ENCODE data around the gene ANKLE2.

Gene ANKLE2

DNA sequence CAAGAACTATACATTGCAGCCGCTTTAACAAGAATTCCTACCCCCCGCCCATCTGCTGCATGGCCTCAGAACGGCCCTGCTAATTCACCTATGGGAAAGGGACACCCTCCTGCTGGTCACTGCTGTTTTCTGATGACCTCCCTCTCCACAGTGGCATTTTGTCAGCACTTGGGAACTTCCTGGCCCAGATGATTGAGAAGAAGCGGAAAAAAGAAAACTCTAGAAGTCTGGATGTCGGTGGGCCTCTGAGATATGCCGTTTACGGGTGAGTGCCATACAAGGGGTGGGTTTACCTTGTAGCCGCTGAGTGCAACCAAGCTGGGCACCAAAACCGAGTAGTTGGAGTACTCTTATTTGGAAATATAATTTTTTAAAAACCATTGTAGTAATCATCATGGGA is 71.5 kb downstream of the ANKLE2 start:
- TF ChIP-seq SIN3A (IDR thresholded peaks at IDR 0.05; ENCODE audit: borderline replicate concordance, insufficient read depth, low read length), result peak; percentile 67; the same call in 1 of the 2 replicates
- no peak for TF ChIP-seq POLR2AphosphoS5 (IDR thresholded peaks at IDR 0.05; ENCODE audit: low read depth, low read length)

DNA sequence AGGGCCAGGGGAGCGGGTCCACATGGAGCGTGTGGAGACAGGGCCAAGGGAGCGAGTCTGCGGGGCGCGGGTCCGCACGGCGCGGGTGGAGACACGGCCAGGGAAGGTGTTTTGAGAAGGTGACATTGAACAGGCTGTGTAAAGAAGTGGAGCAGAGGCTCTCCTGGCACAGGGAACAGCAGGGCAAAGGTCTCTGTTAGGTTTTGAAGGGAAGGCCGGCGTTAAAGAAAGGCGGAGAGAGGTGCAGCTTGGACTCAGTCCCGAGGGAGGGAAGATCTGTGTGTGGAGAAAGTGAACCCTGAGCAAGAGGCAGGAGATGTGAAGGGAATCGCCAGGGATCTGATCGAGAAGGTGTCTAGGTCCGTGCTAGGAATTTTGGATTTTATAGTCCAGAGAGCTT is 72.4 kb downstream of the ANKLE2 start:
- TF ChIP-seq SIN3A (IDR thresholded peaks at IDR 0.05; ENCODE audit: borderline replicate concordance, insufficient read depth, low read length) (no peak), POLR2AphosphoS5 (IDR thresholded peaks at IDR 0.05; ENCODE audit: low read depth, low read length) (0 out of 2 replicates have a peak, but pooled peaks have one; percentile 38)

DNA sequence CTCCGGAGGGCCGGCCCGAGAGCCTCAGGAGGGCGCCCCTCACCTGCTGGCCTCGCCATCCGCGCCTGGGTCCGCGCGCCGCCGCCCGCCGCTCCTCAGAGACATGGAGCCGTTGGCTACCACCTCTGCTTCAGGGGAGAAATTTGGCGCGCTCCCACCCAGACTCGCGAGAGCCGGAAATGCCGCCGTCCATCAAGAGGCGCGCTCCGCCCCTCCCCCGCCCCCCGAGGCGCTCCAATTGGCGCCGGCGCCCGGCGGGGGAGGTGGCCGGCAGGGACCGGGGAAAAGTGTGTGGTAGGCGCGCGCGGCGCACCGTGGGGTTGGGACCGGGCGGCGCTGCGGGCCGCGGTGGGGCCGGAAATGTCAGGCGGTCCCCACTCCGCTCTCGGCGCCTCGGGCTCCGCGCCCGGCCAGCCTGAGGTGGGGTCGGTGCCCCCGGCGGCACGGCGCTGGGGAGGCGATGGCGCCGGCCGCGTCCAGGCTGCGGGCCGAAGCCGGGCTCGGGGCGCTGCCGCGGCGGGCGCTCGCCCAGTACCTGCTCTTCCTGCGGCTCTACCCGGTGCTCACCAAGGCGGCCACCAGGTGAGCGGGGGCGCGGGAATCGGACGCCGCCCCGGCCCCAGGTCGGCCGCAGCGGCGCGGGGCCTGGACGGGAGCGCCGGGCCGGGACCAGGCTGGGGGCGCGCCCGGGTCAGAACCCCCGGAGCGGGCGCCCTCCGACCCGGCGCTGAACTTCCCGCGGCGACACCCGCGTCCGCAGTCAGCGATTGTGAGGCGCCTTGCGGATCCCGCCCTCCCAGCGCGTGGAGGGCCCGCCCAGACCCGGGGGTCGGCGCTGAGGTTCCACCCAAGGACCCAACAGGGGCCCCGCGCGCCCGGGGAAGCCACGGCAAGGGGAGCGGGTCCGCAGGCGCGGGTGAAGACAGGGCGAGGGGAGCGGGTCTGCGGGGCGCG is 74.1 kb downstream of the ANKLE2 start, which contains the start of the genes POLE and PXMP2:
TSS of gene POLE (minus strand) at position 132 of the 954 bp plus-strand sequence. CDS start at position 105, 27 bp downstream.
TSS of gene PXMP2 (plus strand) at position 377 of the 954 bp plus-strand sequence. CDS start at position 461, 84 bp downstream.
- no peak for TF ChIP-seq FOXP2 (optimal IDR thresholded peaks at IDR 0.05; ENCODE audit: borderline replicate concordance, extremely low read depth, extremely low read length, insufficient read depth)
- peak; percentile 89 for TF ChIP-seq TAF1 (IDR thresholded peaks at IDR 0.05; ENCODE audit: borderline replicate concordance, insufficient read depth, low read length)
- TF ChIP-seq, protein P1, sequence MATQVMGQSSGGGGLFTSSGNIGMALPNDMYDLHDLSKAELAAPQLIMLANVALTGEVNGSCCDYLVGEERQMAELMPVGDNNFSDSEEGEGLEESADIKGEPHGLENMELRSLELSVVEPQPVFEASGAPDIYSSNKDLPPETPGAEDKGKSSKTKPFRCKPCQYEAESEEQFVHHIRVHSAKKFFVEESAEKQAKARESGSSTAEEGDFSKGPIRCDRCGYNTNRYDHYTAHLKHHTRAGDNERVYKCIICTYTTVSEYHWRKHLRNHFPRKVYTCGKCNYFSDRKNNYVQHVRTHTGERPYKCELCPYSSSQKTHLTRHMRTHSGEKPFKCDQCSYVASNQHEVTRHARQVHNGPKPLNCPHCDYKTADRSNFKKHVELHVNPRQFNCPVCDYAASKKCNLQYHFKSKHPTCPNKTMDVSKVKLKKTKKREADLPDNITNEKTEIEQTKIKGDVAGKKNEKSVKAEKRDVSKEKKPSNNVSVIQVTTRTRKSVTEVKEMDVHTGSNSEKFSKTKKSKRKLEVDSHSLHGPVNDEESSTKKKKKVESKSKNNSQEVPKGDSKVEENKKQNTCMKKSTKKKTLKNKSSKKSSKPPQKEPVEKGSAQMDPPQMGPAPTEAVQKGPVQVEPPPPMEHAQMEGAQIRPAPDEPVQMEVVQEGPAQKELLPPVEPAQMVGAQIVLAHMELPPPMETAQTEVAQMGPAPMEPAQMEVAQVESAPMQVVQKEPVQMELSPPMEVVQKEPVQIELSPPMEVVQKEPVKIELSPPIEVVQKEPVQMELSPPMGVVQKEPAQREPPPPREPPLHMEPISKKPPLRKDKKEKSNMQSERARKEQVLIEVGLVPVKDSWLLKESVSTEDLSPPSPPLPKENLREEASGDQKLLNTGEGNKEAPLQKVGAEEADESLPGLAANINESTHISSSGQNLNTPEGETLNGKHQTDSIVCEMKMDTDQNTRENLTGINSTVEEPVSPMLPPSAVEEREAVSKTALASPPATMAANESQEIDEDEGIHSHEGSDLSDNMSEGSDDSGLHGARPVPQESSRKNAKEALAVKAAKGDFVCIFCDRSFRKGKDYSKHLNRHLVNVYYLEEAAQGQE (IDR thresholded peaks at IDR 0.05; ENCODE audit: insufficient read depth in 1 of 2, low read depth in 2 of 2, low read length in 2 of 2), result peak in 1 of 2 experiments; percentile 48; a peak in 3 of 4 replicates
- TF ChIP-seq SIN3A (IDR thresholded peaks at IDR 0.05; ENCODE audit: borderline replicate concordance, insufficient read depth, low read length), result peak; percentile 58; the same call in 1 of the 2 replicates
- peak; percentile 74 for TF ChIP-seq POLR2AphosphoS5 (IDR thresholded peaks at IDR 0.05; ENCODE audit: low read depth, low read length)

DNA sequence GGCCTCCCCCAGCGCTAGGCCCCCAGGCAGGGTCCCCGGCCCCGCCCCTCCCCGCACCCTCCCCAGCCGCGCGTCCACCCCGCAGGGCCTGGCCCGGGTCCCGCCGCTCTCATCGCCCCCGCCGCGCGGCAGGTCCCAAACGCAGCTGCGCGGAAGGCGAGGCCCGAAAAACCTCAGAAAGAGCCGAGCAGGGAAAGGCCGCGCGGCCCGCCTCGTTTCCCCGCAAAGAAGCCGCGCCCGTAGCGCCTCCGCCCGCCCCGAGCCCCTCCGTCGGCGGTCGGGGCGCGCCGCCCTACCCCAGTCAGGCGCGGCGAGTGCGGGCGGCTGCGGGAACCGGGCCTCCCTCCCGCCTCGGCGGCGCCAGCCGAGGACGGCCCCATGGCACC is 74.8 kb downstream of the ANKLE2 start:
- no peak for TF ChIP-seq TAF1 (IDR thresholded peaks at IDR 0.05; ENCODE audit: borderline replicate concordance, insufficient read depth, low read length)
- TF ChIP-seq POLR2AphosphoS5 (IDR thresholded peaks at IDR 0.05; ENCODE audit: low read depth, low read length), result no peak
- no peak for TF ChIP-seq SIN3A (IDR thresholded peaks at IDR 0.05; ENCODE audit: borderline replicate concordance, insufficient read depth, low read length)
- TF ChIP-seq FOXP2 (optimal IDR thresholded peaks at IDR 0.05; ENCODE audit: borderline replicate concordance, extremely low read depth, extremely low read length, insufficient read depth), result no peak
- TF ChIP-seq, protein P1 (IDR thresholded peaks at IDR 0.05; ENCODE audit: insufficient read depth in 1 of 2, low read depth in 2 of 2, low read length in 2 of 2), result no peak

DNA sequence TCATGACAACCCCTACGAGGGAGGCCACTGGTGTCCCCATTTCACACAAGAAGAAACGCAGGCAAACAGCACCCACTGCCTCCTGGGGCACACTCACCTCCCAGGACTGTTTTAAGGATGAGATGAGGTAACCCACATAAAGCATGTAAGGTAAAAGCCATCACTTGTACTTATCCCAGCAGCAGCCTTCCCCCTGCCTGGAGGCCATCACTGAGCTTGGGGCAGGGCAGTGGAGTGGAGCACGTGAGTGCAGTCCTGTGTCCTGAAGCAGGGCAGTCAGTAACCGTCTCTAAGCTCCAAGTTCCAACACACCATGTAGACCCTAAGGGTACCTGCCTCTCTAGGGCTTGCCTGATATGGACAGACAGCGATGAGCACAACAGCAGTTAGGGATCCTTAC is 76.2 kb downstream of the ANKLE2 start:
- TF ChIP-seq, protein P1 (IDR thresholded peaks at IDR 0.05; ENCODE audit: insufficient read depth in 1 of 2, low read depth in 2 of 2, low read length in 2 of 2), result no peak
- peak; percentile 75 for TF ChIP-seq POLR2AphosphoS5 (IDR thresholded peaks at IDR 0.05; ENCODE audit: low read depth, low read length)

DNA sequence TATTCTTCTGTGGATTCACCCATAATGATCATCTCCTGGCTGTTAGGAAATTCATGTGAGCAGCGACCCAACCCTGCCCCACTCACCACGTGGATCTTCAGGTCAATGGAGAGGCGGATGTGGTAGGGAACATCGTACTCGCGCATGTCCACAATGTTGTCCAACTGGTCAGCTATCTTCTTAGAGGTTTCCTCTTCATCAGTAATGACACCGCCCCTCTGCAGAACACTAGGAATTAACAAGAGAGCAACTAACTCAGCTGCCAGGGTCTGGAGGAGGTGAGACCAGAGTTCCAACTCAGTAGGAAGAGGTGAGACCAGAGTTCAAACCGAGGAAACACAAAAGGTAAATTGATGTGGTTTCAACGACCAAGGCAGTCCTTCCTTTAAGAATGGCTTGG is 84.1 kb downstream of the ANKLE2 start:
- TF ChIP-seq POLR2AphosphoS5 (IDR thresholded peaks at IDR 0.05; ENCODE audit: low read depth, low read length), result no peak
- TF ChIP-seq, protein P1 (IDR thresholded peaks at IDR 0.05; ENCODE audit: insufficient read depth in 1 of 2, low read depth in 2 of 2, low read length in 2 of 2), result no peak
- no peak for TF ChIP-seq FOXP2 (optimal IDR thresholded peaks at IDR 0.05; ENCODE audit: borderline replicate concordance, extremely low read depth, extremely low read length, insufficient read depth)
- TF ChIP-seq SIN3A (IDR thresholded peaks at IDR 0.05; ENCODE audit: borderline replicate concordance, insufficient read depth, low read length), result no peak
- TF ChIP-seq TAF1 (IDR thresholded peaks at IDR 0.05; ENCODE audit: borderline replicate concordance, insufficient read depth, low read length), result no peak

All from PFSK-1 (cell line).